GM12874 (cell line): ENCODE data around the gene NBEAL2.

ENCODE experiments used
- TF ChIP-seq, protein P1 (sequence below): IDR thresholded peaks from 2 replicates; pipeline ENCODE4 v1.5.1; 2011; ENCODE audit warnings: low read depth, mild to moderate bottlenecking, control low read depth, low read length, moderate library complexity; ENCODE audit not compliant: insufficient read depth

The NBEAL2 gene

DNA sequence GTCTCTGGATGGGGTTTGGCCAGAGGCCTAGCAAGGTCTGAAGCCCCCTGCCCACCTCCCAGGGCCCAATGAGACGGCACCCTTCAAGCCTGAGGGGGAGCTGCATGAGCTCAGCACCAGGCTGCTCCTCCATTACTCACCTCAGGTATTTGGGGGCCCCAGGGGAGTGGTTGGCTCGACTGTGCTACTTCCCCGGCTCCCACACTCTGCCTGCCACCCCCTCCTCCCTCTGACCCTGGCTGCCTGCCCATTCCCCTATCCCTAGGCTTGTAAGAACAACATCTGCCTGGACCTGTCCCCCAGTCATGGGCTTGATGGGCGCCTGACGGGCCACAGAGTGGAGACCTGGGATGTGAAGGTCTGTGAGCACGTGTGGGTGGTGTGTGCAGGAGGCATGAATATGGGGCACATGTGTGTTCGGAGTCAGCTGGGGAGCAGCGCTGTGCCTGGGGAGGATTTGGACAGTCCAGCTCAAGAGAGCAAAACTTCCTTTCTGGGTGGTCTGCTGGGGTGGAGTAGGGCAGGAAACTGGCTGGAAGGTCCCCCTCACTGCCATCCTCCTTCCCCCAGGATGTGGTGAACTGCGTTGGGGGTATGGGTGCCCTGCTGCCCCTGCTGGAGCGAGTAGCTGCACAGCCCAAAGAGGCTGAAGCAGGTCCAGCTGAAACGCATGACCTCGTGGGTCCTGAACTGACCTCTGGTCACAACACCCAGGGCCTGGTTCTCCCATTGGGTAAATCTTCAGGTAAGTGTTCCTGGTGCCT is 17.4 kb downstream of the NBEAL2 start:
- TF ChIP-seq, protein P1, sequence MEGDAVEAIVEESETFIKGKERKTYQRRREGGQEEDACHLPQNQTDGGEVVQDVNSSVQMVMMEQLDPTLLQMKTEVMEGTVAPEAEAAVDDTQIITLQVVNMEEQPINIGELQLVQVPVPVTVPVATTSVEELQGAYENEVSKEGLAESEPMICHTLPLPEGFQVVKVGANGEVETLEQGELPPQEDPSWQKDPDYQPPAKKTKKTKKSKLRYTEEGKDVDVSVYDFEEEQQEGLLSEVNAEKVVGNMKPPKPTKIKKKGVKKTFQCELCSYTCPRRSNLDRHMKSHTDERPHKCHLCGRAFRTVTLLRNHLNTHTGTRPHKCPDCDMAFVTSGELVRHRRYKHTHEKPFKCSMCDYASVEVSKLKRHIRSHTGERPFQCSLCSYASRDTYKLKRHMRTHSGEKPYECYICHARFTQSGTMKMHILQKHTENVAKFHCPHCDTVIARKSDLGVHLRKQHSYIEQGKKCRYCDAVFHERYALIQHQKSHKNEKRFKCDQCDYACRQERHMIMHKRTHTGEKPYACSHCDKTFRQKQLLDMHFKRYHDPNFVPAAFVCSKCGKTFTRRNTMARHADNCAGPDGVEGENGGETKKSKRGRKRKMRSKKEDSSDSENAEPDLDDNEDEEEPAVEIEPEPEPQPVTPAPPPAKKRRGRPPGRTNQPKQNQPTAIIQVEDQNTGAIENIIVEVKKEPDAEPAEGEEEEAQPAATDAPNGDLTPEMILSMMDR: no peak

- TF ChIP-seq, protein P1: no peak
Observed at GRCh38 chr3:46997453-46998091, 18.1 kb downstream of the NBEAL2 start.

DNA sequence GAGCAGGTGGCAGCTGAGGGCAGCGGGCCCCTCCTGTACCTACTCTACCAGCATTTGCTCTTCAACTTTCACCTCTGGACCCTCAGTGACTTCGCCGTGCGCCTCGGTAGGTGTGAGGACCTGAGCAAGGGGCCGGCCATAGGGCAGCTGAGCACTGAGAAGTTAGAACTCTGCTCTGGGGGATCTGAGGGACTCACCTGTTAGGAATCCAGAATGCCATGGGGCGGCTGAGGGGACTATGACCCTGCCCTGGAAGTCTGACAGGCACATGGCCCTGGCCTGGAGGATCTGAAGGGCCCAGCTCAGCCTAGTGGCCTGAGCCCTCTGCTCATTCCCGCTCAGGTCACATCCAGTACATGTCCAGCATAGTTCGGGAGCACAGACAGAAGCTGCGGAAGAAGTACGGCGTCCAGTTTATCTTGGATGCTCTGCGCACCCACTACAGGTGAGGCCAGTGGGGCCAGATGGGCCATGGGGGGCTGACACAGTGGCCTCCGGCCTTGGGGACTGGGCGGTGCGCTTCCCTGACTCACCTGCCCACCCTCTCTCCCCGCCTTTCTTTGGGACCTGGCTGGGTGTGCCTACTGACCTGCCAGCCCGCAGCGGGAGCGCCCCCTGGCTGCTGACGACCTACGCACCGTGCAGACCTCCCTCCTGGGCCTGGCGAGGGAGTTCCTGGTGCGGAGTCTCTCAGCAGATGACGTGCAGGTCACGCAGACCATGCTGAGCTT is 18.8 kb downstream of the NBEAL2 start:
- TF ChIP-seq, protein P1: peak; percentile 90

GRCh38 chr3:46998852-46999515 is 19.5 kb downstream of the NBEAL2 start:
- TF ChIP-seq, protein P1: no peak

GRCh38 chr3:46999516-47000197 is 20.2 kb downstream of the NBEAL2 start:
- TF ChIP-seq, protein P1: no peak

- TF ChIP-seq, protein P1: no peak
Observed at GRCh38 chr3:47000198-47000815, 20.8 kb downstream of the NBEAL2 start.
